GM19438 (cell line): ENCODE results near the gene TTC27.
"Not testable (repeated sequence)": the region's sequence is repeated elsewhere in the genome, so short reads cannot be mapped to it uniquely, and the experiment has no call there.

Experiments used
- ATAC-seq: cut with Tn5 transposase; IDR thresholded peaks from one replicate; pipeline ENCODE4 v1.9.1; 2021; ENCODE audit warnings: low read depth; ENCODE audit not compliant: unreplicated experiment

The TTC27 gene

GRCh38 chr2:32718752-32719151, 90.9 kb downstream of the TTC27 start:
- no peak for ATAC-seq

DNA sequence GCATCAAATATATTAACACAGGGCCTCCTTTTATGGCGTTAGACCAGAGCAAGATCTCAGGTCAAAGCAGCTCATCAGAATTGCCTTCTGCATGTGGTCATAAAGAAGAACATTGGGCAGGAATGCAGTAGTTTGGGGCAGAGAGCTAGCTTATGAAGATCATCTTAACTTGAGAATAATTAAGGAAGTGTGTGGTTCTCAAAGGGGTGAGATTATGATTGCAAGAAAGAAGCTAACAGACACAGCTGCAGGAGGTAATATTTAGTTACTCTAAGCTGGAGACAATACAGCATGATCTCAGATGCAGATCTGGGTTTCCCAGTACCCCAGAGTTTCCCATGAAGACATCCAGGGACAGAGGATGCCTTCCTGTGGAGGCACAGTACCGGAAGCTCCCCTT, 91.6 kb downstream of the TTC27 start:
- ATAC-seq = no peak

GRCh38 chr2:32719933-32720716, 92.3 kb downstream of the TTC27 start:
- ATAC-seq = no peak

- ATAC-seq = no peak
Observed at GRCh38 chr2:32720771-32721170, 92.9 kb downstream of the TTC27 start.

- no peak for ATAC-seq
Observed at GRCh38 chr2:32721376-32721775, 93.5 kb downstream of the TTC27 start.

GRCh38 chr2:32723467-32724079, 95.7 kb downstream of the TTC27 start:
- ATAC-seq = no peak

DNA sequence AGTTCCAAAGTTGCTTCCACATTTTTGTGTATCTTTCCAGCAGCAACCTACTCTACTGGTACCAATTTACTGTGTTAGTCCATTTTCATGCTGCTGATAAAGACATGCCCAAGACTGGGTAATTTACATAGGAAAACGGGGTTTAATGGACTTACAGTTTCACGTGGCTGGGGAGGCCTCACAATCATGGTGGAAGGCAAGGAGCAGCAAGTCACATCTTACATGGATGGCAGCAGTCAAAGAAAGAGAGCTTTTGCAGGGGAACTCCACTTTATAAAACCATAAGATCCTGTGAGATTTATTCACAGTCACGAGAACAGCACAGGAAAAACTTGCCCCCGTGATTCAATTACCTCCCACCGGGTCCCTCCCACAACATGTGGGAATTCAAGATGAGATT, 98.8 kb downstream of the TTC27 start:
- not testable (repeated sequence) for ATAC-seq

DNA sequence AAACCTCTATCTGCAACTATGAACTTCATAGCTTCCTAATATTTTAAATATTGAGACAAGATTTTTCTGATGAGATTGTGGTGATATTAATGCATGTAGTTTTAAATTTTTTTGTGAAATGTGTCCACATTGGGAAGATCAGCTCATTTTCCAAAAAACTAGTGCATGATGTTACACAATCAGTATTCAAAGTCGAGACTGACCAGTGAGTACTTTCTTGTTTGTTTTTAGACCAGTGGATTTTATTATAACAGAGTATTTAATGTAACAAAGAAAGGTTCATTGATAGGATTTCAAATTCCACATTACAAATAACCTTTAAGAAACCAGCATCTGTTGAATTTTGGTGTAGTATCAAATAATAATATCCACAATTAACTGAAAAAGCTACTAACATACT, 99.3 kb downstream of the TTC27 start:
- ATAC-seq = no peak

DNA sequence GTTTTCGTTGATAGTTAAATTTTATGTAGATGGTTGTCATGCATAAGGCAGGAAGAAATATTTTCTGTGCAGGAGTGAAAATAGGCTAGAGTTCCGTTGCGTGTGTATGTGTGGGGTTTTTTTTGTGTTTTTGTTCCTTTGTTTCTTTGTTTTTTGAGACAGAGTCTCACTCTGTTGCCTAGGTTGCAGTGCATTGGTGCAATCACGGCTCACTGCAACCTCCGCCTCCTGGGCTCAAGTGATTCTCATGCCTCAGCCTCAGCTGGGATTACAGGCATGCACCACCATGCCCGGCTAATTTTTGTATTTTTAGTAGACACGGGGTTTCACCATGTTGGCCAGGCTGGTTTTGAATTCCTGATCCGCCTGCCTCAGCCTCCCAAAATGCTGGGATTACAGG, 103.1 kb downstream of the TTC27 start:
- not testable (repeated sequence) for ATAC-seq

GRCh38 chr2:32732120-32732519, 104.3 kb downstream of the TTC27 start:
- no peak for ATAC-seq

- no peak for ATAC-seq
Observed at GRCh38 chr2:32732912-32733472, 105.1 kb downstream of the TTC27 start.

GRCh38 chr2:32735348-32735747, 107.5 kb downstream of the TTC27 start:
- ATAC-seq = no peak

- ATAC-seq = no peak
Observed at GRCh38 chr2:32738939-32739338, 111.1 kb downstream of the TTC27 start.

- ATAC-seq = no peak
Observed at GRCh38 chr2:32739664-32740063, 111.8 kb downstream of the TTC27 start.

DNA sequence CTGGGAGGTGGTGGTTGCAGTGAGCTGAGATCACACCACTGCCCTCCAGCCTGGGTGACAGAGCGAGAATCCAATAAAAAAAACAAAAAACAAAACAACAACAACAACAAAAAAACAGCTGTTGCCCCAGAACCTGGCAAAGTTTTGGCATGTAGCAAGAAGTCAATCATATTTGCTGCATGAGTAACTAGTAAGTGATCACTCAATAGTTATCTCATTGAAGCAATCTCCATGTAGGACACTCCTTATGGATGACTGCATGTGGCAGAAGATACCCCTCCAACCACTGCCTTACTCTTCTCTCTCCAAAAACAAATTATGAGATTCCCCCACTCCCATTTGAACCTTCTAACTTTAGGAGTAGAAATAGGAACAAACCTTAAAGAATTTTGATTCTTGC, 113.7 kb downstream of the TTC27 start:
- ATAC-seq = no peak

- no peak for ATAC-seq
Observed at GRCh38 chr2:32742376-32742775, 114.5 kb downstream of the TTC27 start.

DNA sequence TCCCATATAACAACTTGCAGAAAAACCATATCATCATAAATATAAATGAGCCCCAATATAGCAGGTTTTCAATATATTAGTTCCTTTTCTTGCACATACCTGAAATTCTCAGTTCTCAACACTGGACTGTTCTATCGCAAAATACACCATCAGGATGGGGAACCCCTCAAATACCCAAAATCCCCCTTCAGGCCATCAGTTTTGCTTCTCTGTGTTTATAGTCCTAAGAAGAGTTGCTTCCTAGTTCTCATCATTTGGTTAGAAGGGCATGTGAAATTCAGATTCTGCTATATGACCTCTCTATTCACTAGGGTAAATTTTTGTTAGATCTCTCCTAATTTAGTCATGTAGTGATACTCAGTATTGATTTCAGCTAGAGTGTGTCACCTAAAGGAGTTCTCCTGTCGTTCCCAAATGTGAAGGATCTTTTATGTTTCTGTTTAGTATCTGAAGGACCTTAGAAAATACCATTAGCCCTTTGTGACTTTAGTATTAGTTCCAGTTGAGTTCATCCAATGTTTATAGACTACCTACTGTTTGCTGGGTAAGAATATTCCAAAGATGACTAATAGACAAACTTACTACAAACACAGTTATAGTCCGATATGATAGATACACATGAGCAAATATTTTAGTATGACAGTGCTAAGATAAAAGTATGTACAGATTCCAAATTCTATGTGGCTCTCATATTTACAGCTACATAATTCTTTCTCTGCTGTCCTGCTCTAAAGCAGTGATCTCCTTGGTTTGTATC, 115.8 kb downstream of the TTC27 start:
- no peak for ATAC-seq

DNA sequence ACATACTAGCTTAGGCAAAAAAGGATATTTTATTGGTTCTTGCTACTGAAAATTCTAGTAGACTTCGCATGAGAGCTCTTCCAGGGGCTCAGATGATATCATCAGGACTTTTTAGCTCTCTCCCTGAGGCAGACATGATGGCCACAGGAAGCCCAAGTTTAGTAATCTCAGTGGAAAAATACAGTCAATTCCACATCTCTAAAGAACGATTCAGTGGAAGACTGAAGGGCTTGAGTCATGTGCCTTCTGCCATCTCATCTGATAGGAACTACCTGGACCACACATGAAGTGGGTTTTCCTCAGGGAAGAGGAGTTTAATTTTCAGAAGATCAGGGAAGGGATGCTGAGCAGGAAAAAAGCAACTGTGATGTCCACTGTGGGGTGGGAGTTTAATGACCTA, 117.3 kb downstream of the TTC27 start:
- no peak for ATAC-seq

DNA sequence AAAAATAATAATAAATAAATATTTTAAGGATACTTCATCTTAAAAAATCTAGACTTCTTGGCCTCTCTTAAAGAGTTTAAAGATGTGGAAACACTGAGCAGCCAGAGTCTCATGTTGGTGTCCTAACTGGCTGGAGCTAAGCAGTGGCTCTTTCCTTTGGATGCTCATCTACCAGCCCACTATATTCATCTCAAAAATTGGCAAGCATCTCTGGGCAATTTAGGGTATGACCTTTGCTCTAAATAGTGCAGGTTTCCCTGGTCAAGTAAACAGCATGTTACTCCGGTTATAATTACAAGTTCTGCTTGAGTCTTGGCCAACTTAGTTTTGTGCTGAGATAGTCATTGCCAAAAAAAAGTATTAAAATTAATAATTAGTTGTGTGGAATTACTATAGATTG, 117.8 kb downstream of the TTC27 start:
- ATAC-seq = no peak

DNA sequence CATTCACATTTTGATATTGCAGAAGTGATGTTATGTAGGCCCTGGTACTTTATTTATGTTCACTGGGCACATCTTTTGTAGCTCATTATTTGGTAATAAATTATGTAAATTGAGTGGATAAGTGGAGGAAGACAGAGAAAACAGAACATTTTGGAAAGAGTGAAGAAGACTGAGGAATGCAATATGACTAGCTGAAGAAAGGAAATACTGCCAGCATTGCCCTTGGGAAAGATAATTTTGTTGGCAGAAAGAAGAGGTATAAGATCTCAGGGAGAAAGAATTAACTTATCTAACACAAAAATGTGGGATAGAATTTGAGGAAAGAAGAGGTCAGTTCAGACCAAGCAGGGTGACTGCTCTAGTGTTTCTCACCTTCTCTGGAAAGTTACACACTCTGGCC, 118.8 kb downstream of the TTC27 start:
- ATAC-seq = no peak

DNA sequence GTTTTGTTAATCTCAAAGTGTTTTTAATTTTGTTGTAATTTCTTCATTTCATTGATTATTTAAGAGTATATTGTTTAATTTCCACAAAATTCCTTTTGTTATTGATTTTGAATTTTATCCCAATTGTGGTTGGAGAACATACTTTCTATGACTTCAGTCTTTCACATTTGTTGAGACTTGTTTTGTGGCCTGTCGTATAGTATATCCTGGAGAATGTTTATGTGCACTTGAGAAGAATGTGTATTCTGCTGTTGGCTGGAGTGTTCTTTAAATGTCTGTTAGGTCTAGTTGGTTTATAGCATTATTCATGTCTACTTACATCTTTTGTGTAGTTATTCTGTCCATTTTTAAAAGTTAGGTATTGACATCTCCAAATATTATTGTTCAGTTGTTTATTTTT, 120.3 kb downstream of the TTC27 start:
- no peak for ATAC-seq
